ENCODE data around the gene KCTD7. TPM values are rescaled to one million over a fixed set of nuclear protein-coding genes. Genes with fewer than 3 reads are reported as not detected.
A peak's percentile ranks its signal among the peaks of the same experiment; 100 is the strongest.

KCTD7 gene
- total and polyA plus RNA-seq, 2 of the 13 experiments (the other 11 are each of a cell fraction or from before 2014, with no cell fraction given): 7.3 to 13.5 TPM

DNA sequence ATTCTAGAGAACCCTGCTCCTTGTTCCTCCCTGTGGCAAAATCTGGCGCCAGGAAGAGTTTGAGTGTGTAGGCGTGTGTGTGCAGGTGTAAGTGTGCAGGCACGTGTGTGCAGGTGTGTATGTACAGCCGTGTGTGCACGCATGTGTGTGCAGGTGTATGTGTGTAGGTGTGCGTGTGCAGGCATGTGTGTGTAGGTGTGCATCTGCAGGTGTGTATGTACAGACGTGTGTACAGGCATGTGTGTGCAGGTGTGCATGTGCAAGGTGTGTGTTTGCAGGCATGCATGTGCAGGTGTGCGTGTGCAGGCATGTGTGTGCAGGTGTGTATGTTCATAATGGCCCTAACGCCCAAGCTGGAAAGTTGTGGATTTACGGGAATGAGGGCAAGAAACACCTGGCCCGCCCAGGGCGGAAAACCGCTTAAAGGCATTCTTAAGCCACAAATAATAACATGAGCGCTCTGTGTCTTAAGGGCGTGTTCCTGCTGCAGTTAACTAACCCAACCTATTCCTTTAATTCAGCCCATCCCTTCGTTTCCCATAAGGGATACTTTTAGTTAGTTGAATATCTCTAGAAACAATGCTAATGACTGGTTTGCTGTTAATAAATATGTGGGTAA is 34.1 kb downstream of the KCTD7 start:
- Histone ChIP-seq H3K27me3 (ENCODE audit: control insufficient read depth in 1 of 2, insufficient read depth in 2 of 2, low read length in 2 of 2) (no peaks in the 10 kb centered on the region), H3K9me3 (ENCODE audit: low read length) (no peaks in the 10 kb centered on the region), H3K4me2 (ENCODE audit: low read depth, low read length) (no peak overlapping the region), H4K20me1 (ENCODE audit: insufficient read depth, low read length) (peaks cover 4% of the 10 kb centered on the region; the same call in 1 of the 2 replicates), H3K36me3 (replicated peaks in 1 of 2; ENCODE audit: control insufficient read depth in 1 of 2, insufficient read depth in 2 of 2, low read length in 2 of 2) (no peaks in the 10 kb centered on the region), H3K9ac (ENCODE audit: insufficient read depth, low read depth, low read length) (no peak overlapping the region), H2AFZ (ENCODE audit: low read length) (no peak overlapping the region), H3K27ac (ENCODE audit: extremely low read length, insufficient read depth, low read length) (no peak overlapping the region), H3K4me1 (ENCODE audit: insufficient read depth, low read length) (peaks cover 9% of the 10 kb centered on the region), H3K79me2 (ENCODE audit: insufficient read depth, low read length) (peaks cover 34% of the 10 kb centered on the region), H3K4me3 (replicated peaks in 1 of 3; ENCODE audit: insufficient read depth in 1 of 3, low read depth in 2 of 3, low read length in 3 of 3) (no peak overlapping the region)
- BruUV-seq (replicated peaks): no TSS peak
- intact Hi-C loops (cut with micrococcal nuclease; ENCODE audit: unreplicated experiment): no loop called here
- POLR2A ChIA-PET: no interaction called here
- FAIRE-seq: no peak
- ATAC-seq: no peak
- CTCF ChIA-PET (ENCODE audit: low intra/inter-chr PET ratio, low total read pairs): no interaction called here
- DNase-seq (ENCODE audit: low spot score): no peak
- WGBS (ENCODE audit: low lambda C conversion rate): 90% methylated on average over 16 of the region's 16 CpGs
- in situ Hi-C loops (cut with HindIII; ENCODE audit: extremely low pct_ligation_motif_present, low pct_unique_long_range_greater_than_20kb): no loop called here
- TF ChIP-seq FOXC1 (CRISPR knock-in tag; IDR thresholded peaks at IDR 0.05; ENCODE audit: borderline replicate concordance) (no peak), ZNF510 (CRISPR knock-in tag; IDR thresholded peaks at IDR 0.05; ENCODE audit: low read depth) (no peak), FOSL2 (CRISPR knock-in tag; IDR thresholded peaks at IDR 0.05) (no peak), TSC22D2 (CRISPR knock-in tag; IDR thresholded peaks at IDR 0.05; ENCODE audit: borderline replicate concordance) (no peak), ZNF761 (CRISPR knock-in tag; conservative IDR thresholded peaks at IDR 0.05) (peak; percentile 92; the same call in 1 of the 2 replicates), ZSCAN30 (CRISPR knock-in tag; IDR thresholded peaks at IDR 0.05) (no peak), ZSCAN22 (CRISPR knock-in tag; IDR thresholded peaks at IDR 0.05) (no peak), EHMT2 (IDR thresholded peaks at IDR 0.05; ENCODE audit: borderline replicate concordance, low read depth, low read length) (no peak)
- TF ChIP-seq, protein P1, sequence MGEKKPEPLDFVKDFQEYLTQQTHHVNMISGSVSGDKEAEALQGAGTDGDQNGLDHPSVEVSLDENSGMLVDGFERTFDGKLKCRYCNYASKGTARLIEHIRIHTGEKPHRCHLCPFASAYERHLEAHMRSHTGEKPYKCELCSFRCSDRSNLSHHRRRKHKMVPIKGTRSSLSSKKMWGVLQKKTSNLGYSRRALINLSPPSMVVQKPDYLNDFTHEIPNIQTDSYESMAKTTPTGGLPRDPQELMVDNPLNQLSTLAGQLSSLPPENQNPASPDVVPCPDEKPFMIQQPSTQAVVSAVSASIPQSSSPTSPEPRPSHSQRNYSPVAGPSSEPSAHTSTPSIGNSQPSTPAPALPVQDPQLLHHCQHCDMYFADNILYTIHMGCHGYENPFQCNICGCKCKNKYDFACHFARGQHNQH (CRISPR knock-in tag; IDR thresholded peaks at IDR 0.05): no peak
- TF ChIP-seq, protein P2, sequence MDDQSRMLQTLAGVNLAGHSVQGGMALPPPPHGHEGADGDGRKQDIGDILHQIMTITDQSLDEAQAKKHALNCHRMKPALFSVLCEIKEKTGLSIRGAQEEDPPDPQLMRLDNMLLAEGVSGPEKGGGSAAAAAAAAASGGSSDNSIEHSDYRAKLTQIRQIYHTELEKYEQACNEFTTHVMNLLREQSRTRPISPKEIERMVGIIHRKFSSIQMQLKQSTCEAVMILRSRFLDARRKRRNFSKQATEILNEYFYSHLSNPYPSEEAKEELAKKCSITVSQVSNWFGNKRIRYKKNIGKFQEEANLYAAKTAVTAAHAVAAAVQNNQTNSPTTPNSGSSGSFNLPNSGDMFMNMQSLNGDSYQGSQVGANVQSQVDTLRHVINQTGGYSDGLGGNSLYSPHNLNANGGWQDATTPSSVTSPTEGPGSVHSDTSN (CRISPR knock-in tag; IDR thresholded peaks at IDR 0.05; ENCODE audit: borderline replicate concordance): no peak
- TF ChIP-seq, protein P3, sequence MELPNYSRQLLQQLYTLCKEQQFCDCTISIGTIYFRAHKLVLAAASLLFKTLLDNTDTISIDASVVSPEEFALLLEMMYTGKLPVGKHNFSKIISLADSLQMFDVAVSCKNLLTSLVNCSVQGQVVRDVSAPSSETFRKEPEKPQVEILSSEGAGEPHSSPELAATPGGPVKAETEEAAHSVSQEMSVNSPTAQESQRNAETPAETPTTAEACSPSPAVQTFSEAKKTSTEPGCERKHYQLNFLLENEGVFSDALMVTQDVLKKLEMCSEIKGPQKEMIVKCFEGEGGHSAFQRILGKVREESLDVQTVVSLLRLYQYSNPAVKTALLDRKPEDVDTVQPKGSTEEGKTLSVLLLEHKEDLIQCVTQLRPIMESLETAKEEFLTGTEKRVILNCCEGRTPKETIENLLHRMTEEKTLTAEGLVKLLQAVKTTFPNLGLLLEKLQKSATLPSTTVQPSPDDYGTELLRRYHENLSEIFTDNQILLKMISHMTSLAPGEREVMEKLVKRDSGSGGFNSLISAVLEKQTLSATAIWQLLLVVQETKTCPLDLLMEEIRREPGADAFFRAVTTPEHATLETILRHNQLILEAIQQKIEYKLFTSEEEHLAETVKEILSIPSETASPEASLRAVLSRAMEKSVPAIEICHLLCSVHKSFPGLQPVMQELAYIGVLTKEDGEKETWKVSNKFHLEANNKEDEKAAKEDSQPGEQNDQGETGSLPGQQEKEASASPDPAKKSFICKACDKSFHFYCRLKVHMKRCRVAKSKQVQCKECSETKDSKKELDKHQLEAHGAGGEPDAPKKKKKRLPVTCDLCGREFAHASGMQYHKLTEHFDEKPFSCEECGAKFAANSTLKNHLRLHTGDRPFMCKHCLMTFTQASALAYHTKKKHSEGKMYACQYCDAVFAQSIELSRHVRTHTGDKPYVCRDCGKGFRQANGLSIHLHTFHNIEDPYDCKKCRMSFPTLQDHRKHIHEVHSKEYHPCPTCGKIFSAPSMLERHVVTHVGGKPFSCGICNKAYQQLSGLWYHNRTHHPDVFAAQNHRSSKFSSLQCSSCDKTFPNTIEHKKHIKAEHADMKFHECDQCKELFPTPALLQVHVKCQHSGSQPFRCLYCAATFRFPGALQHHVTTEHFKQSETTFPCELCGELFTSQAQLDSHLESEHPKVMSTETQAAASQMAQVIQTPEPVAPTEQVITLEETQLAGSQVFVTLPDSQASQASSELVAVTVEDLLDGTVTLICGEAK (IDR thresholded peaks at IDR 0.05): no peak
- TF ChIP-seq, protein P3 (CRISPR knock-in tag; IDR thresholded peaks at IDR 0.05): no peak

All from HepG2 (cell line).